GM12878 (cell line): ENCODE measurements around the gene NOD2.

Source experiments
- BMI1 ChIP-seq: fragments of 450-650 bp; IDR thresholded peaks from 2 replicates; pipeline ENCODE4 v1.6.1; 2016; ENCODE audit warnings: mild to moderate bottlenecking, moderate library complexity, borderline replicate concordance
- CHD1 ChIP-seq: IDR thresholded peaks from 2 replicates; pipeline ENCODE4 v1.6.1; 2012; ENCODE audit warnings: low read depth, low read length, improper control_type of control experiment
- HDAC6 ChIP-seq: fragments of 200-600 bp; sonication (generic); IDR thresholded peaks from one replicate; pipeline ENCODE4 v1.8.0; 2017; ENCODE audit warnings: antibody characterized with exemption; ENCODE audit not compliant: unreplicated experiment
- JUND ChIP-seq: IDR thresholded peaks from 2 replicates; pipeline ENCODE4 v1.6.1; 2012; ENCODE audit warnings: low read depth, mild to moderate bottlenecking, low read length, improper control_type of control experiment, moderate library complexity
- KDM1A ChIP-seq: fragments of 200-600 bp; sonication (generic); IDR thresholded peaks from 2 replicates; pipeline ENCODE4 v1.6.1; 2016; ENCODE audit warnings: borderline replicate concordance
- POLR2A ChIP-seq: IDR thresholded peaks from 2 replicates; pipeline ENCODE4 v1.6.1; 2011; ENCODE audit warnings: low read depth, mild to moderate bottlenecking, low read length
- RFX5 ChIP-seq: IDR thresholded peaks from 2 replicates; pipeline ENCODE4 v1.6.1; 2011; ENCODE audit warnings: low read depth, low read length, improper control_type of control experiment
- SRF ChIP-seq, 2 experiments: IDR thresholded peaks; 2 replicates each; pipeline ENCODE4 v1.6.1; 2011; ENCODE audit warnings: low read depth in 2 of 2, low read length in 2 of 2, mild to moderate bottlenecking in 1 of 2, moderate library complexity in 1 of 2
- TAF1 ChIP-seq: IDR thresholded peaks from 2 replicates; pipeline ENCODE4 v1.6.1; 2011; ENCODE audit warnings: mild to moderate bottlenecking, low read depth, low read length, borderline replicate concordance
- TCF7 ChIP-seq: IDR thresholded peaks from 2 replicates; pipeline ENCODE4 v1.6.1; 2014; ENCODE audit warnings: antibody characterized with exemption, borderline replicate concordance
- ZNF384 ChIP-seq: IDR thresholded peaks from 2 replicates; pipeline ENCODE4 v1.6.1; 2012; ENCODE audit warnings: low read depth, mild to moderate bottlenecking, low read length, improper control_type of control experiment, borderline replicate concordance
- TF ChIP-seq, protein P1 (sequence below), 3 experiments: IDR thresholded peaks in 2 of 3; conservative IDR thresholded peaks in 1 of 3; 2 replicates each; pipeline ENCODE4 v1.5.1; 2011; ENCODE audit warnings: low read depth in 3 of 3, low read length in 3 of 3, mild to moderate bottlenecking in 3 of 3, control low read depth in 2 of 3, moderate library complexity in 2 of 3, inconsistent platforms in 1 of 3, mixed read lengths in 1 of 3; ENCODE audit not compliant: control insufficient read depth in 2 of 3, insufficient read depth in 1 of 3; ENCODE audit errors: extremely low read depth in 1 of 3

DNA sequence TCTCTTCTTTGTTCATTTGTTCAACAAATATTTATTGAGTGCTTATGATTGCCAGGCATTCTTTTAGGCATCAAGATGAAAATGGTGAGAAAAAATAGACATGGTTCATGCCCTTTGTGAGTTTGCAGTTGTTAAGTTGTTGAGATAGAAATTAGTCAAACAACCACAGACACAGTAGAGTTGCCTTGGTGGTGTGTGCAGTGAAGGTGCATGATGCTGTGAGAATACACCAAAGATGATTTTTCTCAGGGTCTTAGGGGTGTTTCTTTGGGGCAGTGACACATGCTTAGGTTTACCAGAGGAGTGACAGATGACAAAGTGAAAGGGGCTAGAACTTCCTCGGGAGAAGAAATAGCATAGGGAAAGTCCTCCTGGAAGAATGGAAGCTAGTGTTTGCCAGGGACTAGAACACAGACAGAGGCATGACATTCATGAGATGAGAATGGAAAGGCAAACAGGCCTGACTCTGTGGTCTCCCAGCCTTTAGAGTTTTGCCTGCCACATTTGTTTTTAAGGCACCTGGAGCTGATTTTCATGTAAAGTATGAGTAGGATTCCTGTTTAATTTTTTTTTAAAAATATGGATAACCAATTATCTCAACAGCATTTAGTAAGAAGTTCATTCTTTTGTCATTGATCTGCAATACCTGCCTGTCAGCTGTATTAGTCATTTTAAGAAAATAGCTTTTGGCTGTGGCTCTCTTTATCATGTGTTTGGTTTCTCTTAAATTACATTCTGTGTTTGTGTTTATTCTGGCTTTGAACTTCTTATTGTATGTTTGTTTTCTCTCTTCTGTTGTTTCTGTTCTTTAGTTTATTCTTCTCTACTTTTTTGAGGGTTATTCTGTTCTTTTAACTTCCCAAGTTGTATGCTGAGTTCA is 85.1 kb downstream of the NOD2 start:
- TF ChIP-seq BMI1: no peak
- no peak for TF ChIP-seq KDM1A
- no peak for TF ChIP-seq POLR2A
- TF ChIP-seq, protein P1, sequence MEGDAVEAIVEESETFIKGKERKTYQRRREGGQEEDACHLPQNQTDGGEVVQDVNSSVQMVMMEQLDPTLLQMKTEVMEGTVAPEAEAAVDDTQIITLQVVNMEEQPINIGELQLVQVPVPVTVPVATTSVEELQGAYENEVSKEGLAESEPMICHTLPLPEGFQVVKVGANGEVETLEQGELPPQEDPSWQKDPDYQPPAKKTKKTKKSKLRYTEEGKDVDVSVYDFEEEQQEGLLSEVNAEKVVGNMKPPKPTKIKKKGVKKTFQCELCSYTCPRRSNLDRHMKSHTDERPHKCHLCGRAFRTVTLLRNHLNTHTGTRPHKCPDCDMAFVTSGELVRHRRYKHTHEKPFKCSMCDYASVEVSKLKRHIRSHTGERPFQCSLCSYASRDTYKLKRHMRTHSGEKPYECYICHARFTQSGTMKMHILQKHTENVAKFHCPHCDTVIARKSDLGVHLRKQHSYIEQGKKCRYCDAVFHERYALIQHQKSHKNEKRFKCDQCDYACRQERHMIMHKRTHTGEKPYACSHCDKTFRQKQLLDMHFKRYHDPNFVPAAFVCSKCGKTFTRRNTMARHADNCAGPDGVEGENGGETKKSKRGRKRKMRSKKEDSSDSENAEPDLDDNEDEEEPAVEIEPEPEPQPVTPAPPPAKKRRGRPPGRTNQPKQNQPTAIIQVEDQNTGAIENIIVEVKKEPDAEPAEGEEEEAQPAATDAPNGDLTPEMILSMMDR (IDR thresholded peaks at IDR 0.05 in 2 of 3, conservative IDR thresholded peaks at IDR 0.05 in 1 of 3; ENCODE audit: control insufficient read depth in 2 of 3, extremely low read depth in 1 of 3, insufficient read depth in 1 of 3, low read depth in 3 of 3, low read length in 3 of 3): no peak
- TF ChIP-seq SRF (IDR thresholded peaks at IDR 0.05; ENCODE audit: low read depth in 2 of 2, low read length in 2 of 2): no peak
- TF ChIP-seq TAF1: no peak
- no peak for TF ChIP-seq CHD1
- no peak for TF ChIP-seq ZNF384
- TF ChIP-seq HDAC6: no peak
- TF ChIP-seq JUND: no peak
- no peak for TF ChIP-seq RFX5
- no peak for TF ChIP-seq TCF7
